CD14-positive monocyte (primary cell): Measurements from ENCODE around the gene CD74. TPM values are rescaled to one million over a fixed set of nuclear protein-coding genes. Genes with fewer than 3 reads are reported as not detected.

Experiments
- DNase-seq, 3 donors: peaks; one replicate each; pipeline ENCODE4 v3.0.0-alpha.2; 2011 to 2022
- H2AFZ ChIP-seq: 2 replicates; pipeline ENCODE4 v1.6.0; 2012; ENCODE audit warnings: mild to moderate bottlenecking, low read depth, low read length, inconsistent platforms; ENCODE audit not compliant: insufficient read depth, poor library complexity, severe bottlenecking
- H3K27ac ChIP-seq, 2 donors: 1 replicate in 1 of 2; 2 replicates in 1 of 2; pipeline ENCODE4 v1.5.1; 2012 to 2013; ENCODE audit warnings: low read length in 2 of 2, control low read depth in 1 of 2, inconsistent platforms in 1 of 2, low read depth in 1 of 2, mild to moderate bottlenecking in 1 of 2
- H3K27me3 ChIP-seq, 2 donors: one replicate each; pipeline versions ENCODE4 v1.6.0 to v1.6.1; 2011 to 2013; ENCODE audit warnings: low read length in 2 of 2; ENCODE audit not compliant: control insufficient read depth in 2 of 2, insufficient read depth in 2 of 2
- H3K36me3 ChIP-seq, 2 donors: replicated peaks in 1 of 2; 1 replicate in 1 of 2; 2 replicates in 1 of 2; pipeline versions ENCODE4 v1.5.1 to v1.6.1; 2012 to 2013; ENCODE audit warnings: low read length in 2 of 2, control low read depth in 1 of 2, inconsistent platforms in 1 of 2, mild to moderate bottlenecking in 1 of 2; ENCODE audit not compliant: insufficient read depth in 2 of 2, control insufficient read depth in 1 of 2
- H3K4me1 ChIP-seq, 2 donors: 1 replicate in 1 of 2; 2 replicates in 1 of 2; pipeline versions ENCODE4 v1.5.1 to v1.6.1; 2012 to 2013; ENCODE audit warnings: low read length in 2 of 2, control low read depth in 1 of 2, inconsistent platforms in 1 of 2, mild to moderate bottlenecking in 1 of 2, moderate library complexity in 1 of 2; ENCODE audit not compliant: insufficient read depth in 2 of 2, control insufficient read depth in 1 of 2
- H3K4me2 ChIP-seq: replicated peaks from 2 replicates; pipeline ENCODE3; 2012; ENCODE audit warnings: low read length, moderate library complexity, mild to moderate bottlenecking; ENCODE audit not compliant: poor library complexity, severe bottlenecking; ENCODE audit errors: extremely low read depth
- H3K4me3 ChIP-seq, 3 experiments: fragments of 200-600 bp in 1 of 3; sonication (generic) in 1 of 3; replicated peaks in 1 of 3; 1 replicate in 2 of 3; 2 replicates in 1 of 3; pipeline ENCODE4 v1.5.1; 2011 to 2013; ENCODE audit warnings: low read length in 3 of 3, mild to moderate bottlenecking in 3 of 3, control low read depth in 2 of 3, low read depth in 2 of 3, inconsistent platforms in 1 of 3, moderate library complexity in 1 of 3
- H3K79me2 ChIP-seq: 2 replicates; pipeline ENCODE4 v1.6.0; 2012; ENCODE audit warnings: mild to moderate bottlenecking, control low read depth, inconsistent platforms, low read length, moderate library complexity; ENCODE audit not compliant: insufficient read depth
- H3K9ac ChIP-seq: 2 replicates; pipeline ENCODE4 v1.6.0; 2017; ENCODE audit warnings: low read length, mild to moderate bottlenecking; ENCODE audit not compliant: insufficient read depth, poor library complexity, severe bottlenecking
- H3K9me3 ChIP-seq, 2 donors: replicated peaks in 1 of 2; 1 replicate in 1 of 2; 2 replicates in 1 of 2; pipeline versions ENCODE4 v1.5.1 to v1.6.1; 2012 to 2013; ENCODE audit warnings: low read length in 2 of 2, control low read depth in 1 of 2; ENCODE audit not compliant: control insufficient read depth in 1 of 2, insufficient read depth in 1 of 2
- H4K20me1 ChIP-seq: 2 replicates; pipeline ENCODE4 v1.6.0; 2012; ENCODE audit warnings: mild to moderate bottlenecking, low read length, control low read depth, moderate library complexity; ENCODE audit not compliant: insufficient read depth
- H3K27ac Mint-ChIP-seq, 7 donors: one replicate each; pipeline ENCODE4 v1.8.0; 2020; ENCODE audit warnings: mild to moderate bottlenecking in 7 of 7, mixed read lengths in 7 of 7, moderate library complexity in 6 of 7, inconsistent platforms in 2 of 7
- H3K27me3 Mint-ChIP-seq, 3 donors: one replicate each; pipeline ENCODE4 v1.8.0; 2021 to 2022; ENCODE audit warnings: low read depth in 3 of 3, mild to moderate bottlenecking in 3 of 3, mixed read lengths in 3 of 3, moderate library complexity in 3 of 3, inconsistent platforms in 1 of 3
- H3K36me3 Mint-ChIP-seq, 2 donors: one replicate each; pipeline ENCODE4 v1.8.0; 2020; ENCODE audit warnings: mixed read lengths in 2 of 2, inconsistent platforms in 1 of 2, mild to moderate bottlenecking in 1 of 2
- H3K4me1 Mint-ChIP-seq: one replicate; pipeline ENCODE4 v1.8.0; 2020; ENCODE audit warnings: mild to moderate bottlenecking, mixed read lengths
- H3K4me3 Mint-ChIP-seq, 2 donors: one replicate each; pipeline ENCODE4 v1.8.0; 2020; ENCODE audit warnings: mild to moderate bottlenecking in 2 of 2, mixed read lengths in 2 of 2, moderate library complexity in 1 of 2
- H3K9me3 Mint-ChIP-seq, 7 donors: one replicate each; pipeline ENCODE4 v1.8.0; 2020 to 2022; ENCODE audit warnings: mixed read lengths in 7 of 7, mild to moderate bottlenecking in 6 of 7, moderate library complexity in 6 of 7, inconsistent platforms in 2 of 7
- CTCF ChIP-seq: fragments of 200-600 bp; IDR thresholded peaks from one replicate; pipeline ENCODE4 v1.8.0; 2022; ENCODE audit warnings: antibody characterized with exemption, mild to moderate bottlenecking
- WGBS: methylation state at CpG from one replicate; pipeline ENCODE4 v1.1.5; 2013; ENCODE audit warnings: missing lambda C conversion rate; ENCODE audit not compliant: insufficient coverage; 5-methylcytosine and 5-hydroxymethylcytosine counted together
- intact Hi-C, 2 donors: fragments of 100-400 bp; cut with micrococcal nuclease; formaldehyde crosslinking; loops; one replicate each; pipeline versions ENCODE4 v1.15.0 to v1.15.1; 2023
- polyA plus RNA-seq, 3 donors: library from polyadenylated mRNA; depleted of rRNA in 1 of 3; unstranded in 2 of 3; stranded (reverse) in 1 of 3; fragments of 300-500 nt in 2 of 3; fragments of >200 nt in 1 of 3; fragmentation: Illumina TruSeq in 2 of 3; gene quantifications; 1 replicate in 2 of 3; 2 replicates in 1 of 3; pipeline ENCODE4 v1.2.3, GENCODE V29; 2012 to 2021

The CD74 gene
- polyA plus RNA-seq, 3 donors, result 3,498 to 7,550 (median 4,939) TPM

DNA sequence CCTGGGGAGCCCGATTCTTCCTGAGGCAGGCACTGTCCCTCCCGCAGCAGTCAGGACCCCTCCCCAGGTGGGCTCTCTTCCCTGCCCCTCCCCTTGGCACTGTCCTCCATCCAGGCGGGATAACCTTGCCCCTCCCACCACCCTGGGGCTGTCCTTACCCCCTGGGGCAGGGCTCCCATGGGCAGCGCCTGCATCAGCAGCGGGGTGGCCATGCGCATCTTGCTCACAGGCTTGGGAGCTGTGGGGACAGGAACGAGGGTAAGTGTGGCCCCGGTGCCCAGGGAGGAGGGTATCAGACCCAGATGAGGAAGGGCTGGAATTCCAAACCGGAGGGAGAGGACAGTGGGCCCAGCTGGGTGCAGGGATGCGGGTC lies 6.0 kb downstream of the CD74 start:
- Histone ChIP-seq H3K9me3 (no peaks in the 10 kb centered on the region), H3K4me1 (peaks cover 31 to 46% of the 10 kb centered on the region in 2 donors), H3K9ac (no peak overlapping the region), H3K36me3 (peaks cover 79 to 89% of the 10 kb centered on the region in 2 donors), H3K4me2 (no peak overlapping the region), H3K79me2 (peaks cover 77% of the 10 kb centered on the region), H3K27me3 (no peaks in the 10 kb centered on the region), H2AFZ (no peak overlapping the region), H3K4me3 (no peak overlapping the region), H4K20me1 (peaks cover 100% of the 10 kb centered on the region), H3K27ac (peak overlapping the region; percentile 2 to 17)
- Mint-ChIP-seq H3K36me3 (peaks cover 76 to 97% of the 10 kb centered on the region in 2 donors), H3K27ac (peak overlapping the region in 5 of 7 donors; percentile 46 to 99 (median 68)), H3K4me1 (peaks cover 38% of the 10 kb centered on the region), H3K4me3 (peak overlapping the region in 1 of 2 donors; percentile 27), H3K27me3 (peaks cover 0 to 12% (median 0%) of the 10 kb centered on the region in 3 donors), H3K9me3 (peaks cover 0 to 3% (median 0%) of the 10 kb centered on the region in 7 donors)
- WGBS, result 94% methylated on average over 8 of the region's 10 CpGs
- no peak for TF ChIP-seq CTCF
- intact Hi-C loops, result no loop called here
- DNase-seq, result peak in 2 of 3 donors; percentile 9 to 18

- TF ChIP-seq CTCF, result no peak
- H3K4me1 ChIP-seq, result peaks cover 31 to 46% of the 10 kb centered on the region in 2 donors
Measured at GRCh38 chr5:150406103-150406722, 6.5 kb downstream of the CD74 start.

More at GRCh38 chr5:150406103-150406722, 6.5 kb downstream of the CD74 start:
- Histone ChIP-seq H3K4me3 (no peak overlapping the region), H3K79me2 (peaks cover 72% of the 10 kb centered on the region), H3K36me3 (peaks cover 84 to 91% of the 10 kb centered on the region in 2 donors), H3K9ac (no peak overlapping the region), H2AFZ (no peak overlapping the region), H3K27ac (peak overlapping the region; percentile 2 to 17), H4K20me1 (peaks cover 100% of the 10 kb centered on the region), H3K9me3 (no peaks in the 10 kb centered on the region), H3K27me3 (no peaks in the 10 kb centered on the region), H3K4me2 (no peak overlapping the region)
- Mint-ChIP-seq H3K4me3 (no peak overlapping the region), H3K36me3 (peaks cover 81 to 97% of the 10 kb centered on the region in 2 donors), H3K27ac (peak overlapping the region in 6 of 7 donors; percentile 16 to 71 (median 66)), H3K27me3 (peaks cover 0 to 11% (median 0%) of the 10 kb centered on the region in 3 donors), H3K9me3 (peaks cover 0 to 3% (median 0%) of the 10 kb centered on the region in 7 donors), H3K4me1 (peaks cover 37% of the 10 kb centered on the region)
- 92% methylated on average over 1 of the region's 4 CpGs for WGBS
- intact Hi-C loops, result no loop called here
- DNase-seq, result peak in 1 of 3 donors; percentile 19
